GM12892 (cell line): ENCODE data around the gene ACOX2.

Source experiments
- POLR2A ChIP-seq: IDR thresholded peaks from 2 replicates; pipeline ENCODE4 v1.6.1; 2011; ENCODE audit warnings: low read depth, low read length, control low read depth
- POLR2AphosphoS5 ChIP-seq: IDR thresholded peaks from 2 replicates; pipeline ENCODE4 v1.6.1; 2011; ENCODE audit warnings: low read depth, low read length, control low read depth

GRCh38 chr3:58536501-58537411, at the start of gene ACOX2:
- TF ChIP-seq POLR2AphosphoS5 (no peak), POLR2A (no peak)
